ENCODE data around the gene OGFR.

- TF ChIP-seq, protein P1, sequence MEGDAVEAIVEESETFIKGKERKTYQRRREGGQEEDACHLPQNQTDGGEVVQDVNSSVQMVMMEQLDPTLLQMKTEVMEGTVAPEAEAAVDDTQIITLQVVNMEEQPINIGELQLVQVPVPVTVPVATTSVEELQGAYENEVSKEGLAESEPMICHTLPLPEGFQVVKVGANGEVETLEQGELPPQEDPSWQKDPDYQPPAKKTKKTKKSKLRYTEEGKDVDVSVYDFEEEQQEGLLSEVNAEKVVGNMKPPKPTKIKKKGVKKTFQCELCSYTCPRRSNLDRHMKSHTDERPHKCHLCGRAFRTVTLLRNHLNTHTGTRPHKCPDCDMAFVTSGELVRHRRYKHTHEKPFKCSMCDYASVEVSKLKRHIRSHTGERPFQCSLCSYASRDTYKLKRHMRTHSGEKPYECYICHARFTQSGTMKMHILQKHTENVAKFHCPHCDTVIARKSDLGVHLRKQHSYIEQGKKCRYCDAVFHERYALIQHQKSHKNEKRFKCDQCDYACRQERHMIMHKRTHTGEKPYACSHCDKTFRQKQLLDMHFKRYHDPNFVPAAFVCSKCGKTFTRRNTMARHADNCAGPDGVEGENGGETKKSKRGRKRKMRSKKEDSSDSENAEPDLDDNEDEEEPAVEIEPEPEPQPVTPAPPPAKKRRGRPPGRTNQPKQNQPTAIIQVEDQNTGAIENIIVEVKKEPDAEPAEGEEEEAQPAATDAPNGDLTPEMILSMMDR (IDR thresholded peaks at IDR 0.05): no peak
- TF ChIP-seq POLR2AphosphoS5 (IDR thresholded peaks at IDR 0.05; ENCODE audit: low read depth, low read length): no peak
- TF ChIP-seq REST (IDR thresholded peaks at IDR 0.05; ENCODE audit: insufficient read depth in 1 of 2, low read depth in 2 of 2, low read length in 1 of 2): no peak
Observed at GRCh38 chr20:62799036-62799435, 5.6 kb upstream of the OGFR start.
